ENCODE data around the gene WDFY4. TPM values are rescaled to one million over a fixed set of nuclear protein-coding genes. Genes with fewer than 3 reads are reported as not detected.

WDFY4 gene
- total RNA-seq, 1 donor from 2014 or later = not detected

- no peak overlapping the region for H3K27ac Mint-ChIP-seq (ENCODE audit: unreplicated experiment)
- H3K27me3 Mint-ChIP-seq (ENCODE audit: low read depth) = no peaks in the 10 kb centered on the region
These were observed 337.0 kb downstream of the WDFY4 start for GRCh38 chr10:49021685-49022084.

GRCh38 chr10:49023071-49023470 lies 338.4 kb downstream of the WDFY4 start:
- H3K9me3 Mint-ChIP-seq (ENCODE audit: low read depth) = peaks cover 7% of the 10 kb centered on the region
- peaks cover 2% of the 10 kb centered on the region for H3K36me3 Mint-ChIP-seq (ENCODE audit: low read depth)
- TF ChIP-seq CTCF (IDR thresholded peaks at IDR 0.05) = no peak
- no peak overlapping the region for H3K27ac Mint-ChIP-seq (ENCODE audit: unreplicated experiment)
- DNase-seq (ENCODE audit: low spot score) = no peak
- H3K4me3 Mint-ChIP-seq (ENCODE audit: unreplicated experiment) = no peak overlapping the region
- H3K27me3 Mint-ChIP-seq (ENCODE audit: low read depth) = no peaks in the 10 kb centered on the region
- no peaks in the 10 kb centered on the region for H3K4me1 Mint-ChIP-seq (ENCODE audit: low read depth)

More at GRCh38 chr10:49021685-49022084, 337.0 kb downstream of the WDFY4 start:
- H3K4me3 Mint-ChIP-seq (ENCODE audit: unreplicated experiment) = no peak overlapping the region
- no peak for TF ChIP-seq CTCF (IDR thresholded peaks at IDR 0.05)
- no peaks in the 10 kb centered on the region for H3K4me1 Mint-ChIP-seq (ENCODE audit: low read depth)
- H3K9me3 Mint-ChIP-seq (ENCODE audit: low read depth) = peaks cover 7% of the 10 kb centered on the region
- DNase-seq (ENCODE audit: low spot score) = no peak
- H3K36me3 Mint-ChIP-seq (ENCODE audit: low read depth) = peaks cover 2% of the 10 kb centered on the region

- DNase-seq (ENCODE audit: low spot score) = no peak
- peaks cover 2% of the 10 kb centered on the region for H3K36me3 Mint-ChIP-seq (ENCODE audit: low read depth)
- TF ChIP-seq CTCF (IDR thresholded peaks at IDR 0.05) = no peak
- H3K27me3 Mint-ChIP-seq (ENCODE audit: low read depth) = no peaks in the 10 kb centered on the region
- no peak overlapping the region for H3K4me3 Mint-ChIP-seq (ENCODE audit: unreplicated experiment)
- H3K27ac Mint-ChIP-seq (ENCODE audit: unreplicated experiment) = no peak overlapping the region
- H3K4me1 Mint-ChIP-seq (ENCODE audit: low read depth) = no peaks in the 10 kb centered on the region
- H3K9me3 Mint-ChIP-seq (ENCODE audit: low read depth) = peaks cover 7% of the 10 kb centered on the region
These were observed 339.1 kb downstream of the WDFY4 start for GRCh38 chr10:49023752-49024151.

- Mint-ChIP-seq H3K27me3 (ENCODE audit: low read depth) (no peaks in the 10 kb centered on the region), H3K27ac (ENCODE audit: unreplicated experiment) (no peak overlapping the region), H3K4me1 (ENCODE audit: low read depth) (no peaks in the 10 kb centered on the region), H3K9me3 (ENCODE audit: low read depth) (peaks cover 7% of the 10 kb centered on the region), H3K4me3 (ENCODE audit: unreplicated experiment) (no peak overlapping the region), H3K36me3 (ENCODE audit: low read depth) (no peaks in the 10 kb centered on the region)
- no peak for TF ChIP-seq CTCF (IDR thresholded peaks at IDR 0.05)
- DNase-seq (ENCODE audit: low spot score) = no peak
These were observed 339.8 kb downstream of the WDFY4 start for GRCh38 chr10:49024484-49024883.

GRCh38 chr10:49025347-49025983 lies 340.8 kb downstream of the WDFY4 start:
- H3K4me3 Mint-ChIP-seq (ENCODE audit: unreplicated experiment) = no peak overlapping the region
- no peaks in the 10 kb centered on the region for H3K4me1 Mint-ChIP-seq (ENCODE audit: low read depth)
- peaks cover 4% of the 10 kb centered on the region for H3K9me3 Mint-ChIP-seq (ENCODE audit: low read depth)
- no peaks in the 10 kb centered on the region for H3K36me3 Mint-ChIP-seq (ENCODE audit: low read depth)
- H3K27ac Mint-ChIP-seq (ENCODE audit: unreplicated experiment) = no peak overlapping the region
- no peaks in the 10 kb centered on the region for H3K27me3 Mint-ChIP-seq (ENCODE audit: low read depth)
- TF ChIP-seq CTCF (IDR thresholded peaks at IDR 0.05) = no peak
- no peak for DNase-seq (ENCODE audit: low spot score)

All from chondrocyte (in vitro differentiated cells).